Right lung (tissue), 5 donors: ENCODE data around the gene STX1A. TPM values are rescaled to one million over a fixed set of nuclear protein-coding genes. Genes with fewer than 3 reads are reported as not detected.

Experiments used
- DNase-seq, 2 donors: peaks; one replicate each; pipeline ENCODE4 v3.0.0-alpha.2; 2013
- polyA plus RNA-seq, 5 donors: library from polyadenylated mRNA; unstranded; fragments of 120-200 nt; gene quantifications; one replicate each; pipeline versions ENCODE4 v1.2.1 to v1.2.3, GENCODE V29; 2013; ENCODE audit warnings: inconsistent platforms in 1 of 5, low replicate concordance in 1 of 5; ENCODE audit not compliant: insufficient read length in 5 of 5, insufficient read depth in 1 of 5

Gene STX1A
- polyA plus RNA-seq, 5 donors: 6.4 to 12.7 (median 9.4) TPM

GRCh38 chr7:73652541-73652949 lies 66.9 kb downstream of the STX1A start:
- no peak for DNase-seq

- DNase-seq: no peak
These were observed 68.9 kb downstream of the STX1A start for GRCh38 chr7:73650524-73650923.

- no peak for DNase-seq
These were observed 69.9 kb downstream of the STX1A start for GRCh38 chr7:73649576-73649975.

Other genes with a start within 250 kb of the STX1A start
- gene BAZ1B, start 197.4 kb downstream of the STX1A start, polyA plus RNA-seq: 10 to 100 TPM; 59.0 to 76.0 (median 71.8) TPM
- 10 to 100 TPM; 29.2 to 43.2 (median 30.9) TPM for gene BCL7B, start 162.0 kb downstream of the STX1A start, polyA plus RNA-seq
- 10 to 100 TPM; 36.9 to 41.9 (median 39.6) TPM for gene TBL2, start 141.1 kb downstream of the STX1A start, polyA plus RNA-seq
- 1 to 10 TPM; 1.6 to 6.0 (median 2.4) TPM for gene MLXIPL, start 95.1 kb downstream of the STX1A start, polyA plus RNA-seq
- 10 to 100 TPM in 2 of 5 donors, 1 to 10 TPM in 3; 5.5 to 12.3 (median 8.2) TPM for gene VPS37D, start 51.8 kb downstream of the STX1A start, polyA plus RNA-seq
- gene DNAJC30, start 36.2 kb downstream of the STX1A start, polyA plus RNA-seq: 10 to 100 TPM in 1 of 5 donors, 1 to 10 TPM in 4; 8.1 to 10.5 (median 9.0) TPM
- gene BUD23, start 36.1 kb downstream of the STX1A start, polyA plus RNA-seq: 10 to 100 TPM; 69.3 to 99.6 (median 83.6) TPM
- 10 to 100 TPM; 12.5 to 18.2 (median 13.5) TPM for gene ABHD11, start 19.1 kb upstream of the STX1A start, polyA plus RNA-seq
- 10 to 100 TPM in 4 of 5 donors, 1 to 10 TPM in 1; 10.0 to 31.1 (median 19.9) TPM for gene CLDN3, start 50.6 kb upstream of the STX1A start, polyA plus RNA-seq
- gene CLDN4, start 111.3 kb upstream of the STX1A start, polyA plus RNA-seq: 10 to 100 TPM; 65.3 to 98.7 (median 77.1) TPM
- 1 to 10 TPM; 2.1 to 8.6 (median 4.3) TPM for gene METTL27, start 122.8 kb upstream of the STX1A start, polyA plus RNA-seq
- gene TMEM270, start 141.5 kb upstream of the STX1A start, polyA plus RNA-seq: under 1 TPM in 1 of 5 donors, not detected in 4; 0.24 TPM